AG09309 (cell line): Measurements from ENCODE around the gene FBXO30.

ENCODE experiments used
- DNase-seq: peaks from one replicate; pipeline ENCODE4 v3.0.0-alpha.2; 2010; ENCODE audit warnings: low read depth
- H3K4me3 ChIP-seq: 2 replicates; pipeline ENCODE4 v1.5.1; 2011; ENCODE audit warnings: mild to moderate bottlenecking, low read depth, low read length, moderate library complexity; ENCODE audit not compliant: control insufficient read depth
- TF ChIP-seq, protein P1 (sequence below): IDR thresholded peaks from 2 replicates; pipeline ENCODE4 v1.5.1; 2011; ENCODE audit warnings: mild to moderate bottlenecking, low read depth, low read length, inconsistent platforms; ENCODE audit not compliant: insufficient read depth, control insufficient read depth; ENCODE audit errors: missing control alignments

Gene FBXO30

GRCh38 chr6:145836772-145837171 lies 22.2 kb upstream of the FBXO30 start:
- no peak overlapping the region for H3K4me3 ChIP-seq
- DNase-seq, result no peak
- TF ChIP-seq, protein P1, sequence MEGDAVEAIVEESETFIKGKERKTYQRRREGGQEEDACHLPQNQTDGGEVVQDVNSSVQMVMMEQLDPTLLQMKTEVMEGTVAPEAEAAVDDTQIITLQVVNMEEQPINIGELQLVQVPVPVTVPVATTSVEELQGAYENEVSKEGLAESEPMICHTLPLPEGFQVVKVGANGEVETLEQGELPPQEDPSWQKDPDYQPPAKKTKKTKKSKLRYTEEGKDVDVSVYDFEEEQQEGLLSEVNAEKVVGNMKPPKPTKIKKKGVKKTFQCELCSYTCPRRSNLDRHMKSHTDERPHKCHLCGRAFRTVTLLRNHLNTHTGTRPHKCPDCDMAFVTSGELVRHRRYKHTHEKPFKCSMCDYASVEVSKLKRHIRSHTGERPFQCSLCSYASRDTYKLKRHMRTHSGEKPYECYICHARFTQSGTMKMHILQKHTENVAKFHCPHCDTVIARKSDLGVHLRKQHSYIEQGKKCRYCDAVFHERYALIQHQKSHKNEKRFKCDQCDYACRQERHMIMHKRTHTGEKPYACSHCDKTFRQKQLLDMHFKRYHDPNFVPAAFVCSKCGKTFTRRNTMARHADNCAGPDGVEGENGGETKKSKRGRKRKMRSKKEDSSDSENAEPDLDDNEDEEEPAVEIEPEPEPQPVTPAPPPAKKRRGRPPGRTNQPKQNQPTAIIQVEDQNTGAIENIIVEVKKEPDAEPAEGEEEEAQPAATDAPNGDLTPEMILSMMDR, result no peak

DNA sequence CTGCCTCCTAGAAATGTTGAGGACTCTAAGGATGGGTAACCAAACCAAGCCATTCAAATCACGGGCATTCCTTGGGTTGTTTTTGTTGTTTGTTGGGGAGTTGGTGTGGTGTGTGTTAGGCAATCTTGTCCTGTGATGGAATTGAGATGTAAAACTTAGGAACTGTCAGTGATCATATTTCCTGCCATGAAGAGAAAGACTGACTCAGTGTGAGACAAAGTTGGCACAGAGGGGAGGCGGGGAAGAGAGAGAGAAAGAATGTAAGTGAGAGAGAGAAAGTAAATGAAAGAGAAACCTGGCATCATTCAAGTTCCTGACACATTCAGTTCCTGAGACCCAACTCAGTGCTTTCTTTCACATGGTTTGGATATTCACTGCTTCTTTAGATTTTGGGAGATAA lies 21.6 kb upstream of the FBXO30 start:
- TF ChIP-seq, protein P1, result no peak
- DNase-seq, result no peak
- no peak overlapping the region for H3K4me3 ChIP-seq

DNA sequence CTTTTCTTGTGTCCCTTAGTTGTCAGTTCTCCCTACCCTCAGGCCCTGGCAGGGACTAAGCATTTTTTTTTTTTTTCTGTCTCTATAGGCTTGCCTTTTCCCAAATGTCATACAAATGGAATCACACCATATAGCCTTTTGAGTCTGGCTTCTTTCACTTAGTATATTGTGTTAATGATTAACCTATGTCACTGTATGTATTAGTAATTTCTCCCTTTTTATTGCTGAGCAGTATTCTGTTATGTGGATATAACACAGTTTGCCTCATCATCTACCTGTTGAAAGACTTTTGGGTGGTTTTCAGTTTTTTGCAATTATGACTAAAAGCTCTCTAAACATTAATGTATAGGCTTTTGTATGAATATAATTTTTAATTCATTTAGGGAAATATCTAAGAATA lies 16.0 kb upstream of the FBXO30 start:
- TF ChIP-seq, protein P1, result no peak
- no peak overlapping the region for H3K4me3 ChIP-seq

DNA sequence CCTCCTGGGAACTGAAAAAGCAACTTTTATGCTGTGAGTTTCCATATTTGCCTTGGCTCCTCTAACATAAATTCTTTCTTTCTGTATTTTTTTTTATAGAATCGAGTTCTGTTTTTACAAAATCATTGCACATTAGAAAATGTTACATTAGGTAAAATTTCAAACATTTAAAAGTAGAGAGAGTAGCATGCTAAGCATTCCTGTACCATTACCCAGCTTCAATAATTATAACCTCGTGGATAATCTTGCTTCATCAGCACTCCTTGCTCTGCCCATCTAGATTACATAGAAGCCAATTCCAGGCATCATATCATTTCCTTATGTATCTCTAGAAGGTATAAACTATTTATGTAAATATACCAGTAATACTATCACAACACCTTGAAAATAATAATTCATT lies 15.4 kb upstream of the FBXO30 start:
- no peak for DNase-seq
- H3K4me3 ChIP-seq, result no peak overlapping the region
- TF ChIP-seq, protein P1, result no peak

More for the DNA sequence above, 16.0 kb upstream of the FBXO30 start:
- no peak for DNase-seq

- TF ChIP-seq, protein P1, result no peak
- H3K4me3 ChIP-seq, result no peak overlapping the region
- DNase-seq, result no peak
Observed at GRCh38 chr6:145829102-145829501, 14.5 kb upstream of the FBXO30 start.

DNA sequence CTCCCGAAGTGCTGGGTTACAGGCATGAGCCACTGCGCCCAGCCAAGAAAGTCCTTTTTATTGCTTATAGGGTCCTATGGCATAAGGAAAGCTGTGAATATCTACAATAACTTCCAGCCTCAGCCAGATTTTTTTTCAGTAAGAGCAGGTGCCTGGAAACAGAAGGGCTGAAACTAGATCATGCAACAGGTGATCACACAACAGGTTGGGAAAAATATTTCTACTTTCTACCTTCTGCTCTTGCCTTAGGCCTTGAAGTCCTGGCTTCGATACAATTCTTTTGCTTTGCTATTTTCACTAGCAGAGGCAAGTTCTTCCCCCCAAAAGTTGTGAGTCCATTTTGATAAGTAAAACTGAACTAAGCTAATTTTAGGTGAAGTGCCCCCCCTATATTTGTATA lies 9.7 kb upstream of the FBXO30 start:
- TF ChIP-seq, protein P1, result no peak
- H3K4me3 ChIP-seq, result no peak overlapping the region
- DNase-seq, result no peak

DNA sequence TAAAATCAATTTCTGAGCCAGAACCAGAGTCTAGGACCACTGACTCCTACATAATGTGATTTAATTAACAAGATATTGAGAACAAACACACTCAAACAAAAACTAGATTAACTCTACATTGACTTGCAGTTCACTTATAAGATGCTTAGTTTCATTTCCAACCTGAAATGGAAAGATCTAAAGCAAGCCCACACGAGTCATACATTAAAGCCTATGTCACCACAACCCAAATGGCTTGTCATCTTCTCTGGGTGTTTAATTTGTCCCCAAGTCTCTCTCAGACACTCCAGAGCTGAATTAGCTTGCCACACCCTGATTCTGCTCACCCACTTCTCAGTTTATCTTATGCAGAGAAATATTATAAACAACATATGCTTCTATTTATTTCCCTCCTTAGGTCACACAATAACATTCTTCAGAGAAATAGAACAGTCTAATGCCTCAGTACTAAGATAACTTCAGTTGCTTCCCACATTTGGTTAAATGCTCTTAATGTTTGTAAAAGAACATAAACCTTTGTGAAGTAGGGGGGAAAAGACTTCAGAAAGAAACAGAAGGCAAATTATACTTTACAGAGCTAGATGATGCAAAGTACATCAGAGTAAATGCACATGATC lies 8.8 kb upstream of the FBXO30 start:
- H3K4me3 ChIP-seq, result no peak overlapping the region
- no peak for DNase-seq
- TF ChIP-seq, protein P1, result no peak
